Measurements from ENCODE around the gene HERC4.
A peak's percentile ranks its signal among the peaks of the same experiment; 100 is the strongest.

The HERC4 gene

DNA sequence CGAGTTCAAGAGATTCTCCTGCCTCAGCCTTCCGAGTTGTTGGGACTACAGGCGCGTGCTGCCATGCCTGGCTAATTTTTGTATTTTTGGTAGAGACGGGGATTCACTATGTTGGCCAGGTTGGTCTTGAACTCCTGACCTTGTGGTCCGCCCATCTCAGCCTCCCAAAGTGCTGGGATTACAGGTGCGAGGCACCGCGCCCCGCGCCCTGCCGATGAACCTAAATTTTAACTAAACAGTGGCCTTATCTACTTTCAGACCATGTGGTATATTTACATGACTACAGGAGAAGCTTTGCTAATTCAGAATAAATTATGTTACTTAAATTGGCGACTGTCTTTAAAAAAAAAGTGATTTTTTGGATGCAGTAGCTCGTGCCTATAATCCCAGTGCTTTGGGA lies 181.4 kb downstream of the HERC4 start:
- no peaks in the 10 kb centered on the region for H3K9me3 ChIP-seq (ENCODE audit: low read length)

DNA sequence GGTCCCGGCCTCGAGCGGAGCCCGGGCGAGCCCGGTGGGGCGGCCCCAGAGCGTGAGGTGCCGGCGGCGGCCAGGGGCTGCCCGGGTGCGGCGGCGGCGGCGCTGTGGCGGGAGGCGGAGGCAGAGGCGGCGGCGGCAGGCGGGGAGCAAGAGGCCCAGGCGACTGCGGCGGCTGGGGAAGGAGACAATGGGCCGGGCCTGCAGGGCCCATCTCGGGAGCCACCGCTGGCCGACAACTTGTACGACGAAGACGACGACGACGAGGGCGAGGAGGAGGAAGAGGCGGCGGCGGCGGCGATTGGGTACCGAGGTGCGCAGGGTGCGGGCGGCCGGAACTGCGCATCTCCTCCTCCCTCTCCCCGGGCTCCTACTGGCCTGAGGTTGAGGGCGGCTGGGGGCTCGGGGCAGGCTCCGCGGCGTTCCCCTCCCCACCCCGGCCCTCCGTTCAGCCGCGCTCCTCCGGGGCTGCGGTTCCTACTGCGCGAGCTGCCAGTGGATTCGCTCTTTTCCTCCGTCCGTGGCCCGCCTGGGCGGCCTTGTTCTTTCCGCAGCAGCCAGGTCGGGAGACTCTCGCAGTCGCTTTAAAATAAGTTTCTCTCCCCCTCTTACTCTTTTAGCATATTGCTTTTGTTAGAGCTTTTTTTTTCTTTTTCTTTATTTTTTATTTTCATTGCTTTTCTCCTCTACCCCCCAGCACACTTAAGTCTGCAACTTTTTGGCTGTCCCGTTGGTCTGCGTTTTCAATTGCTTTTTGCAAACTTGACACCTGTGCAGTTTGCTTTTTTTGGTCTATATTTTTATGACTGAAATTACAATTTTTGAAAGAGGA lies 190.0 kb downstream of the HERC4 start:
- Histone ChIP-seq H3K79me2 (ENCODE audit: insufficient read depth, low read length) (peaks cover 39% of the 10 kb centered on the region), H3K9me2 (ENCODE audit: low read depth, low read length) (no peaks in the 10 kb centered on the region), H3F3A (ENCODE audit: insufficient read depth, low read length) (0 out of 2 replicates have a peak, but pooled peaks cover 7% of the 10 kb centered on the region), H2AFZ (ENCODE audit: low read length) (no peak overlapping the region), H4K20me1 (ENCODE audit: insufficient read depth, low read length) (no peaks in the 10 kb centered on the region), H3K36me3 (ENCODE audit: insufficient read depth, low read length) (peaks cover 34% of the 10 kb centered on the region), H3K9ac (ENCODE audit: low read length) (peak overlapping the region; percentile 71), H3K4me3 (ENCODE audit: low read depth, low read length, poor library complexity, severe bottlenecking) (peak overlapping the region; percentile 66), H3K27me3 (ENCODE audit: insufficient read depth, low read length) (no peaks in the 10 kb centered on the region), H3K9me3 (ENCODE audit: low read length) (no peaks in the 10 kb centered on the region), H3K4me2 (ENCODE audit: low read length) (peak overlapping the region; percentile 64), H3K4me1 (ENCODE audit: insufficient read depth, low read length, severe bottlenecking) (peaks cover 19% of the 10 kb centered on the region), H3K27ac (ENCODE audit: low read depth, low read length, poor library complexity, severe bottlenecking) (peak overlapping the region; percentile 52)
- no peak for TF ChIP-seq EZH2 (IDR thresholded peaks at IDR 0.05; ENCODE audit: borderline replicate concordance, low read length)
- TF ChIP-seq, protein P1, sequence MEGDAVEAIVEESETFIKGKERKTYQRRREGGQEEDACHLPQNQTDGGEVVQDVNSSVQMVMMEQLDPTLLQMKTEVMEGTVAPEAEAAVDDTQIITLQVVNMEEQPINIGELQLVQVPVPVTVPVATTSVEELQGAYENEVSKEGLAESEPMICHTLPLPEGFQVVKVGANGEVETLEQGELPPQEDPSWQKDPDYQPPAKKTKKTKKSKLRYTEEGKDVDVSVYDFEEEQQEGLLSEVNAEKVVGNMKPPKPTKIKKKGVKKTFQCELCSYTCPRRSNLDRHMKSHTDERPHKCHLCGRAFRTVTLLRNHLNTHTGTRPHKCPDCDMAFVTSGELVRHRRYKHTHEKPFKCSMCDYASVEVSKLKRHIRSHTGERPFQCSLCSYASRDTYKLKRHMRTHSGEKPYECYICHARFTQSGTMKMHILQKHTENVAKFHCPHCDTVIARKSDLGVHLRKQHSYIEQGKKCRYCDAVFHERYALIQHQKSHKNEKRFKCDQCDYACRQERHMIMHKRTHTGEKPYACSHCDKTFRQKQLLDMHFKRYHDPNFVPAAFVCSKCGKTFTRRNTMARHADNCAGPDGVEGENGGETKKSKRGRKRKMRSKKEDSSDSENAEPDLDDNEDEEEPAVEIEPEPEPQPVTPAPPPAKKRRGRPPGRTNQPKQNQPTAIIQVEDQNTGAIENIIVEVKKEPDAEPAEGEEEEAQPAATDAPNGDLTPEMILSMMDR (IDR thresholded peaks at IDR 0.05; ENCODE audit: low read length), result no peak

More for the DNA sequence above, 181.4 kb downstream of the HERC4 start:
- H4K20me1 ChIP-seq (ENCODE audit: insufficient read depth, low read length), result no peaks in the 10 kb centered on the region
- no peak overlapping the region for H3K4me3 ChIP-seq (ENCODE audit: low read depth, low read length, poor library complexity, severe bottlenecking)
- H3K27ac ChIP-seq (ENCODE audit: low read depth, low read length, poor library complexity, severe bottlenecking), result no peak overlapping the region
- H3K36me3 ChIP-seq (ENCODE audit: insufficient read depth, low read length), result peaks cover 97% of the 10 kb centered on the region
- H3F3A ChIP-seq (ENCODE audit: insufficient read depth, low read length), result 0 out of 2 replicates have a peak, but pooled peaks cover 5% of the 10 kb centered on the region
- H3K27me3 ChIP-seq (ENCODE audit: insufficient read depth, low read length), result no peaks in the 10 kb centered on the region
- H3K9ac ChIP-seq (ENCODE audit: low read length), result no peak overlapping the region
- no peaks in the 10 kb centered on the region for H3K9me2 ChIP-seq (ENCODE audit: low read depth, low read length)
- no peak overlapping the region for H3K4me2 ChIP-seq (ENCODE audit: low read length)
- no peak for TF ChIP-seq EZH2 (IDR thresholded peaks at IDR 0.05; ENCODE audit: borderline replicate concordance, low read length)
- TF ChIP-seq, protein P1 (IDR thresholded peaks at IDR 0.05; ENCODE audit: low read length), result no peak
- no peak overlapping the region for H2AFZ ChIP-seq (ENCODE audit: low read length)
- no peaks in the 10 kb centered on the region for H3K4me1 ChIP-seq (ENCODE audit: insufficient read depth, low read length, severe bottlenecking)
- H3K79me2 ChIP-seq (ENCODE audit: insufficient read depth, low read length), result peaks cover 22% of the 10 kb centered on the region

DNA sequence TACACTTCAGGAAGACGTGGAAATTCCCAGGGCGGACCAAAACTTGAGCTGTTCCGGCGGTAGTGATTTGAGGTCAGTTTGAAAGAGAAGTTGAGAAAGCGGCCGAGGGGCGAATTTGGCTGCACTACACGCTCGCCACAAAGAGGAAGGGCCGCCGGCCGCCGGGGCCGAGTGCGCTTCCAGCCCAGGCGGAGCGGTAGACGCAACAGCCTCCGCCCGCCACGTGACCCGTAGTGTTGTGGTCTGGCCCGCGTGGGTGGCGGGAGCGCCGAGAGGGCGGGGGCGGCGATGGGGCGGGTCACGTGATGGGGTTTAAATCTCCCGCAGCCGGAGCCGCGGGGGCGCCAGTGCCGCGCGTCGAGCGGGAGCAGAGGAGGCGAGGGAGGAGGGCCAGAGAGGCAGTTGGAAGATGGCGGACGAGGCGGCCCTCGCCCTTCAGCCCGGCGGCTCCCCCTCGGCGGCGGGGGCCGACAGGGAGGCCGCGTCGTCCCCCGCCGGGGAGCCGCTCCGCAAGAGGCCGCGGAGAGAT lies 190.7 kb downstream of the HERC4 start, which contains the start of gene SIRT1:
Gene SIRT1, plus strand, starts transcription at position 344 of the 529 bp plus-strand sequence. Its CDS starts 66 bp downstream, at position 410.
- Histone ChIP-seq H3K9me2 (ENCODE audit: low read depth, low read length) (no peaks in the 10 kb centered on the region), H3K36me3 (ENCODE audit: insufficient read depth, low read length) (peaks cover 27% of the 10 kb centered on the region), H3K27me3 (ENCODE audit: insufficient read depth, low read length) (no peaks in the 10 kb centered on the region), H3K79me2 (ENCODE audit: insufficient read depth, low read length) (peaks cover 39% of the 10 kb centered on the region), H2AFZ (ENCODE audit: low read length) (peak within 1 kb of the TSS; percentile 33), H3K4me3 (ENCODE audit: low read depth, low read length, poor library complexity, severe bottlenecking) (peak within 1 kb of the TSS; percentile 66), H3F3A (ENCODE audit: insufficient read depth, low read length) (0 out of 2 replicates have a peak, but pooled peaks cover 7% of the 10 kb centered on the region), H3K4me2 (ENCODE audit: low read length) (peak within 1 kb of the TSS; percentile 66), H3K9me3 (ENCODE audit: low read length) (no peaks in the 10 kb centered on the region), H3K4me1 (ENCODE audit: insufficient read depth, low read length, severe bottlenecking) (peaks cover 19% of the 10 kb centered on the region), H3K9ac (ENCODE audit: low read length) (peak within 1 kb of the TSS; percentile 71), H3K27ac (ENCODE audit: low read depth, low read length, poor library complexity, severe bottlenecking) (peak within 1 kb of the TSS; percentile 69), H4K20me1 (ENCODE audit: insufficient read depth, low read length) (no peaks in the 10 kb centered on the region)
- no peak for TF ChIP-seq EZH2 (IDR thresholded peaks at IDR 0.05; ENCODE audit: borderline replicate concordance, low read length)
- TF ChIP-seq, protein P1 (IDR thresholded peaks at IDR 0.05; ENCODE audit: low read length), result no peak
